PC-9 (cell line): ENCODE results near the gene ZBTB22.

Experiments
- CTCF ChIP-seq: fragments of 200-600 bp; sonication (generic); conservative IDR thresholded peaks from 2 replicates; pipeline ENCODE4 v1.6.1; 2017; ENCODE audit warnings: mixed run types, antibody characterized with exemption, mild to moderate bottlenecking, moderate library complexity
- EZH2 ChIP-seq: fragments of 200-600 bp; sonication (generic); IDR thresholded peaks from 2 replicates; pipeline ENCODE4 v1.8.0; 2017; ENCODE audit warnings: antibody characterized with exemption, low read depth

GRCh38 chr6:33273924-33274902 lies 43.3 kb downstream of the ZBTB22 start:
- no peak for TF ChIP-seq CTCF
- no peak for TF ChIP-seq EZH2
